ENCODE data around the gene PHETA1.

- no peak for TF ChIP-seq CTCF (IDR thresholded peaks at IDR 0.05)
- TF ChIP-seq ZFX (IDR thresholded peaks at IDR 0.05; ENCODE audit: borderline replicate concordance), result no peak
Measured at GRCh38 chr12:111366075-111366474, 2.8 kb downstream of the PHETA1 start.
